ENCODE measurements around the gene MPZL1. TPM values are rescaled to one million over a fixed set of nuclear protein-coding genes. Genes with fewer than 3 reads are reported as not detected.
"Not testable (repeated sequence)": the region's sequence is repeated elsewhere in the genome, so short reads cannot be mapped to it uniquely, and the experiment has no call there.

Gene MPZL1
- total and polyA plus RNA-seq, 9 donors: 60.6 to 112 (median 75.4) TPM

DNA sequence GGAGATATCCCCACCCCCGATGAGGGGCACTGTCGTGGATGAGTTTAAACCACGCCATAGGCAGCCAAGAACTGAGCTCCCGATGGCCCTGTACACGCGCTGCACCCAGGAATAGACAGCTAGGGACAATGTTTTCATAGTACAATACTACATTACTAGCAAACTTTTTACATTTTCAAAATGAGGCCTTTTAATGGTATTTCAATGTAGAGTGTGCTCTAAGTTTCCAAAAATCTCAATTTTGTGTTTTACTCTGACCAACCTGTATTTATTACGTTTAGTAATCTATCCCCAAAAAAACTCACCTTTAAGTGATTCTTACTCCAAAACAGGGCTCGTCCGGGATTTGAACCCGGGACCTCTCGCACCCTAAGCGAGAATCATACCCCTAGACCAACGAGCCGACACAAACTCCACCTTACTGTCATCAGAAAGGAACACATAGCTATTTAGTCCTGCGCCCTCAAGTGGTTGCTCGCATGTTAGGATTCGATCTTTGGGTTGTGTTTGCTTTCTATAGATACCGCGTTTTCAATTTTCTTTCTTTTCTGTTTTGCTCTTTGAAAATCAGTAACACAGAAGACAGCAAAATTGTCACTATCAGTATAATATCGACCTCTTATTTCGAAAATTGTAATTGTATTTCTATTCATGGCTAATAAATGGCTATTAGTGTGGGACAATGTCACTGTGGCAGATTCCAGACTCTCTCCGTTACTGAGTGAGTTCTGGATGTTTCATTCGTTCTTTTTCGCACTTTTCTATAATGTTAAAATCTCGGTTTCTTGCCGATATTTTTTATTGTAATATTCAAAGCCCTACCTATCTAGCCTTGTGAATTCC is 6.4 kb upstream of the MPZL1 start:
- H3K27me3 ChIP-seq (ENCODE audit: control insufficient read depth, insufficient read depth, low read length): peaks cover 9% of the 10 kb centered on the region
- H3K4me3 ChIP-seq (ENCODE audit: low read length): peak overlapping the region; percentile 89
- H3K27ac ChIP-seq (ENCODE audit: low read length): peak overlapping the region; percentile 93
- DNase-seq: peak; percentile 95
- no peaks in the 10 kb centered on the region for H3K9me3 ChIP-seq (replicated peaks; ENCODE audit: control insufficient read depth, low read depth, low read length)
- no peaks in the 10 kb centered on the region for H3K36me3 ChIP-seq (ENCODE audit: control insufficient read depth, insufficient read depth, low read length)
- H3K4me1 ChIP-seq (ENCODE audit: control insufficient read depth, insufficient read depth, low read length): peaks cover 11% of the 10 kb centered on the region
- WGBS (ENCODE audit: insufficient coverage): 2% methylated on average over 9 of the region's 26 CpGs

DNA sequence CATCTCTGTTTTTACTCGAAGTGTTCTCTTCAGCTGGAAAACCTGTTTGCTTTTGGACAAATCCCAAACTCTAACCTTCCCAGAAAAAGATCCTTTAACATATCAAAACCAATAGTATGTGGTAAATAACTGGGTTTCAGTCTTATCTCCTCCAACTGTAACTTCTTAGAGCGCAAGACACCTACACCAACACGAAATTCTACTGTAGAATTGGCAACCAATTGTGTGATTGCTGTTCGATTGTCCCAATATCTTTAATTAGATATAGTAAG is 5.8 kb upstream of the MPZL1 start:
- peak; percentile 42 for DNase-seq
- no CpG with 5 or more reads among the region's 4 CpGs for WGBS (ENCODE audit: insufficient coverage)
- Histone ChIP-seq H3K4me1 (ENCODE audit: control insufficient read depth, insufficient read depth, low read length) (peaks cover 14% of the 10 kb centered on the region), H3K9me3 (replicated peaks; ENCODE audit: control insufficient read depth, low read depth, low read length) (no peaks in the 10 kb centered on the region), H3K36me3 (ENCODE audit: control insufficient read depth, insufficient read depth, low read length) (no peaks in the 10 kb centered on the region), H3K27me3 (ENCODE audit: control insufficient read depth, insufficient read depth, low read length) (peaks cover 9% of the 10 kb centered on the region), H3K4me3 (ENCODE audit: low read length) (peak overlapping the region; percentile 62), H3K27ac (ENCODE audit: low read length) (peak overlapping the region; percentile 64)

DNA sequence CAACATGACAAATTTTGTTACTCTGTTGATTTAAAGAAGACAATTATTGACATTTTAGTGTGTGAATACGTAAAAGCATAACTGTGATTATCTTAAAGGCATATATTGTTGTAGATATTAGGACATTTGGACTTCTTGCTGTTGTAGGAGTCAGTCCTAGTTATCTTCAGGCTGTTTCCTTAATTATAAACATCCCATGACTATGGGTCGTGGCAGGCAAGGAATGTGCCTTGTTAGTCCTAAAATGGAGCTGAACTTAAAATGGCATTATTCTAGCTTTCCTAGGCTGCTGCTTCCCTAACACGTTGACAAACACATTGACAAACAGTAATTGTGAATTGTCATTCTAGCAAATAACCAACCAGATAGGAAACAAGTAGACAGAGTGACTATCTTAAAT is 4.4 kb upstream of the MPZL1 start:
- peaks cover 20% of the 10 kb centered on the region for H3K4me1 ChIP-seq (ENCODE audit: control insufficient read depth, insufficient read depth, low read length)
- no CpG with 5 or more reads among the region's 3 CpGs for WGBS (ENCODE audit: insufficient coverage)
- no peak for DNase-seq
- H3K36me3 ChIP-seq (ENCODE audit: control insufficient read depth, insufficient read depth, low read length): no peaks in the 10 kb centered on the region
- H3K9me3 ChIP-seq (replicated peaks; ENCODE audit: control insufficient read depth, low read depth, low read length): no peaks in the 10 kb centered on the region
- H3K27ac ChIP-seq (ENCODE audit: low read length): no peak overlapping the region
- peaks cover 9% of the 10 kb centered on the region for H3K27me3 ChIP-seq (ENCODE audit: control insufficient read depth, insufficient read depth, low read length)
- H3K4me3 ChIP-seq (ENCODE audit: low read length): no peak overlapping the region

DNA sequence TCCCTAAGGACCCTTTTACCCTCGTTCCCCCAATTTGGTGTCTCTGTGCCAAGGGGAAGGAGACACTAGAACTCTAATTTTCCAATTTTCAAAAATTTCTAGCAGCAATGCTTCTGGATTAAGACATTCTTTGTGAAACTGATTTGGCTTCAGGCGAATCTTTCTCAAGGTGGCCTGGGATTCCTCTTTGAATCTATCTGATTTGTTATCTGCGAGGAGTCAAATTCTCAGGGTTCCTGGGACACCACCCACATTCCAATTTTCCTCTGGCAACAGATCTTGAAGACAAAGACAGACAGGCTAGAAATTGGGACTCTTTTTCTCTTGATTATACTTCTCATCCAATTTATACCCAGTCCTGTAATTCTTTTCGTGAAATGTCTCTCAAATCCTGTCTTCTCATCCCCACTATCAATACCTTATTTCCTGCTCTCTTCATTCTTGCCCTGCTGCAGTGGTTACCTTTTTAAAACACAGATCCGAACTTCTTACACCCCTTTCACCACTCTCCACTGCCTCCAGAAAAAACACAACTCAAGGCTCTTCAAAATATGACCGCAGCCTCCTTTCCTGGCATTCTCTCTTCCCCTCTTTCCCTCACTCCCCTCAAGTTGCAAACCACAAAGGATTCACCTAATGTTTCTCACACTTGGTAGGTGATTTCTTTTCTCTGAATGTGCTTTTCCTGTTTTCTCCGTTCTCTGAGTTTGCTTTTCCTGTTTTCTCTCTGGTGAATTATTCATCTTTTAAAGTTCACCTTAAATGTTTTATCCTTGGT is 2.7 kb upstream of the MPZL1 start:
- no peaks in the 10 kb centered on the region for H3K9me3 ChIP-seq (replicated peaks; ENCODE audit: control insufficient read depth, low read depth, low read length)
- H3K27ac ChIP-seq (ENCODE audit: low read length): no peak overlapping the region
- WGBS (ENCODE audit: insufficient coverage): 81% methylated on average over 3 of the region's 7 CpGs
- H3K4me1 ChIP-seq (ENCODE audit: control insufficient read depth, insufficient read depth, low read length): peaks cover 16% of the 10 kb centered on the region
- H3K4me3 ChIP-seq (ENCODE audit: low read length): no peak overlapping the region
- H3K36me3 ChIP-seq (ENCODE audit: control insufficient read depth, insufficient read depth, low read length): no peaks in the 10 kb centered on the region
- no peaks in the 10 kb centered on the region for H3K27me3 ChIP-seq (ENCODE audit: control insufficient read depth, insufficient read depth, low read length)
- DNase-seq: no peak

DNA sequence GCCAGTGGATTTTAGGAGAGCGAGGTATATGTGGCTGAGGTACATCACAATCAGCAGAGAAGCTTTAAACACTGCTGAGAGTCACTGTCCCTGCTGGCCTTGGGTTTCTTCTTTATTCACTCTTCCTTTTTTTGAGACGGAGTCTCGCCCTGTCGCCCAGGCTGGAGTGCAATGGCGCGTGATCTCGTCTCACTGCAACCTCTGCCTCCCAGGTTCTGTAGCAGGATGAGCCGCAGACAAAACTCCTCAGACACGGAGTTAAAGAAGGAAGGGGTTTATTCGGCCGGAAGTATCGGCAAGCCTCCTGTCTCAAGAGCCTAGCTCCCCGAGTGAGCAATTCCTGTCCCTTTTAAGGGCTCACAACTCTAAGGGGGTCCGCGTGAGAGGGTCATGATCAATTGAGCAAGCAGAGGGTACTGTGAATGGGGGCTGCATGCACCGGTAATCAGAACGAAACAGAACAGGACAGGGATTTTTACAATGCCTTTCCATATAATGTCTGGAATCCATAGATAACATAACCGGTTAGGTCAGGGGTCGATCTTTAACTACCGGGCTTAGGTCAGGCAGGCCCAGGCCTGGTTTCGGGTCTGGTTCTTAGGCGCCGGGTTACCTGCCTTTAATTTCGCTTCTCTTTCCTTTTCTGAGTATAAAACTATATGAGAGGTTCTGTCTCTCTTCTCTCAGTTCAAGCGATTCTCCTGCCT is 1.9 kb upstream of the MPZL1 start:
- not testable (repeated sequence) for H3K27ac ChIP-seq (ENCODE audit: low read length); H3K4me3 ChIP-seq (ENCODE audit: low read length); H3K9me3 ChIP-seq (replicated peaks; ENCODE audit: control insufficient read depth, low read depth, low read length); H3K27me3 ChIP-seq (ENCODE audit: control insufficient read depth, insufficient read depth, low read length); DNase-seq; H3K36me3 ChIP-seq (ENCODE audit: control insufficient read depth, insufficient read depth, low read length)
- H3K4me1 ChIP-seq (ENCODE audit: control insufficient read depth, insufficient read depth, low read length): peaks cover 16% of the 10 kb centered on the region
- 90% methylated on average over 11 of the region's 25 CpGs for WGBS (ENCODE audit: insufficient coverage)

DNA sequence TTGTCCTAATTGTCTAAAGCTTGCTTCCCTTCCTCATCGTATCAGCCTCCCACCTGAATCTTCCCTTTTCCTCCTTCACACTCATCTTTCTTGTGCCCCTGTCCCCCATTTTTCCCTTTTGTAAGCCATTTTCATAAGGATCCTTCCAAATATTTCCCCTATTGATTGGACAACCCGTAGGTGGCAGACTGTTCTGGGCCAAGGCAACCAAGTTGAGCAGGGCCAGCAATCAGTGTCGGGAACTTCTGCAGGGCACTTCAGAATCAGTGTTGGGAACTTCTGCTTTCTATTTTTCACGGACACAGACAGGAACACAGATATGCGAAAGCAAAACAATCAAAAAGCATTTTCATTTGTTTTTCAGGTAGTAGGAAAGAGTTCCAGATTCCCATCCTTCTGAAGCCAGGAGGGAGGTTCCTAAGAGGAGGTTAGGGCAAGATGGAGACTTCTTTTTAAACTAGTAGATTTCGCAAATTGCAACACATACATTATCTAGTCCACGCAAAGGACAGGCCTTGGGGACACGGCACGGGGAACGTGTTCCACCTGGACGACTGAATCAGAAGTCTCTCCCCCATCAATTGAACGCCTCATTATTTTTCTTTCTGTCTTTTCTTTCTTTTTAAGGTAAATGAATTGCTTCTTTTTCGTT is 691 bp upstream of the MPZL1 start:
- Histone ChIP-seq H3K36me3 (ENCODE audit: control insufficient read depth, insufficient read depth, low read length) (no peaks in the 10 kb centered on the region), H3K27me3 (ENCODE audit: control insufficient read depth, insufficient read depth, low read length) (no peaks in the 10 kb centered on the region), H3K9me3 (replicated peaks; ENCODE audit: control insufficient read depth, low read depth, low read length) (no peaks in the 10 kb centered on the region), H3K4me1 (ENCODE audit: control insufficient read depth, insufficient read depth, low read length) (peaks cover 15% of the 10 kb centered on the region), H3K4me3 (ENCODE audit: low read length) (peak overlapping the region; percentile 72), H3K27ac (ENCODE audit: low read length) (peak overlapping the region; percentile 94)
- 20% methylated on average over 4 of the region's 13 CpGs for WGBS (ENCODE audit: insufficient coverage)
- peak; percentile 72 for DNase-seq

DNA sequence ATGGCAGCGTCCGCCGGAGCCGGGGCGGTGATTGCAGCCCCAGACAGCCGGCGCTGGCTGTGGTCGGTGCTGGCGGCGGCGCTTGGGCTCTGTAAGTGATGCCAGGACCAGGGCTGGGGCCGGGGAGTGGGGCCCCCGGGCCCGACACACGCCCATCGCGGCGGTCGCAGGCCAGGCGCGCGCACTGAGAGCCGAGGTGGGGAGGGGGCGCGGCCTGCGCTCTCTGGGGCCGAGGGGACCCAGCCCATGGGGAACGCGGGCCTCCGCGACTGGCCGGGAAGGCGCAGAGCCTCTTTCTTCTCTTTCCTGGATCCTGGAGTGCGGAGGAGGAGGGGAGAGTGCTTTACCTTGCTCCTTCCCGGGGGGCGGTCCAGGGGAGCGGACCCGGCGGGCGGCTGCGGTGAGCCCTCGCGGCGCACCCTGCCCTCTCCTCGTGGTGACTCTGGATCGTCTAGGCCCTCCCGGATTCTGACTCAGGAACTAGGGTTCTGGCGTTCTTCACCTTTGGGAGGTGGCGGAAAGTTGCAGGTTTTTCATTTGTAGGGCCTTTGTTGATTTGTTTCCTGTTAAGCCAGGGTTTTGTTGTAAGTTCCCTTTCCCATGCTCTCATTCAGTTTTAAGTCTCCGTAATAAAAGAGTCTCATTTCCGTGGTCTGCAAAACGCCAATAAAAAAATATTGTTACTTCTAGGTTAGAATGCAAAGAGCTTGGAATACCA is 529 bp downstream of the MPZL1 start:
- H3K27me3 ChIP-seq (ENCODE audit: control insufficient read depth, insufficient read depth, low read length): no peaks in the 10 kb centered on the region
- peak; percentile 47 for DNase-seq
- peak overlapping the region; percentile 72 for H3K4me3 ChIP-seq (ENCODE audit: low read length)
- no peaks in the 10 kb centered on the region for H3K9me3 ChIP-seq (replicated peaks; ENCODE audit: control insufficient read depth, low read depth, low read length)
- H3K4me1 ChIP-seq (ENCODE audit: control insufficient read depth, insufficient read depth, low read length): peaks cover 16% of the 10 kb centered on the region
- WGBS (ENCODE audit: insufficient coverage): under 1% methylated on average over 45 of the region's 52 CpGs
- H3K36me3 ChIP-seq (ENCODE audit: control insufficient read depth, insufficient read depth, low read length): no peaks in the 10 kb centered on the region
- peak overlapping the region; percentile 68 for H3K27ac ChIP-seq (ENCODE audit: low read length)

DNA sequence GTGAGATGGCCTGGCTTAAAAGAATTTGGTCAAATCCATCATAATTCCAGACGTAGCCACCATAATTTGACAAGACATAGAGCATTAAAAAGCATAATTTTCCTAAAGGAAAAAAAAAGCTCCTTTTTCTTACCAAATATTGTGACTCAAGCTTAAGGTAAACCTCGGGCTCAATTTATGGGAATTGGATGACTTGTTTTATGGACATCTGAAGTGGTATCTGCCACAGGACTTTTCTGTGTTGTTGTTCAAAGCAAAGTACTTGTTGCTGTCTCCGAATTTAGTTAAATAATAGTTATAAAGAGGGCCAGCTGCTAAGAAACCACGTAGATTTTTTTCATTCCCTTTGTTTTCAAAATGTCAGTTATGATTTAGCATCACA is 1.1 kb downstream of the MPZL1 start:
- H3K9me3 ChIP-seq (replicated peaks; ENCODE audit: control insufficient read depth, low read depth, low read length): no peaks in the 10 kb centered on the region
- WGBS (ENCODE audit: insufficient coverage): no CpG with 5 or more reads among the region's 4 CpGs
- no peak for DNase-seq
- H3K4me3 ChIP-seq (ENCODE audit: low read length): peak overlapping the region; percentile 72
- no peaks in the 10 kb centered on the region for H3K27me3 ChIP-seq (ENCODE audit: control insufficient read depth, insufficient read depth, low read length)
- peaks cover 16% of the 10 kb centered on the region for H3K4me1 ChIP-seq (ENCODE audit: control insufficient read depth, insufficient read depth, low read length)
- peak overlapping the region; percentile 45 for H3K27ac ChIP-seq (ENCODE audit: low read length)
- no peaks in the 10 kb centered on the region for H3K36me3 ChIP-seq (ENCODE audit: control insufficient read depth, insufficient read depth, low read length)

DNA sequence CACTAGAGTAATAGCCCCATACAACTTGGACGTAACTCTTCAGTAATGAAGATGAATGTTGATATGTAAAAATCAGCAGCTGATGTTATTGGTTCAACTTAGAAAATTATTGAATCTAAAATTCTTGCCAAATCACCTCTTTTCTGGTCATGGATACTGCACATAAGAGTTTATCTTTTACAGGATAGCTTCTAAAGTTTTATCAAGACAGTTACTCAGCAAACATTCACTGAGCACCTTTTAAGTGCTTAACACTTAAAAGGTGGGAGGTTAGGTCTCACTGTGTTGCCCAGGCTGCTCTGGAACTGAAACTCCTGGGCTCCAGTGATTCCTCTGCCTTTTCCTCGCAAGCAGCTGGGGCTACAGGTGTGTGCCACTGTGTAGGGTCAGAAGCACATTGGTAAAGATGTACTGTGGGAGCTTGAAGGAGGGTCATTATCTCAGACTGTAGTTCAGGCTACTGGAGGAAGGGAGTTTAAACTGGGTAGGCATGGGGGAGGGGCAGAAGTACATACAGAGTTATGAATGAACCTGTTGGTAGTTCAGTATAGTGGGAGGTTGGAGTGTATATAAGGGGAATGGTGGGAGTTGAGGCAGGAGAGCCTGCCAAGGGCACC is 2.0 kb downstream of the MPZL1 start:
- DNase-seq: no peak
- H3K9me3 ChIP-seq (replicated peaks; ENCODE audit: control insufficient read depth, low read depth, low read length): no peaks in the 10 kb centered on the region
- no peak overlapping the region for H3K27ac ChIP-seq (ENCODE audit: low read length)
- peaks cover 2% of the 10 kb centered on the region for H3K36me3 ChIP-seq (ENCODE audit: control insufficient read depth, insufficient read depth, low read length)
- WGBS (ENCODE audit: insufficient coverage): 80% methylated on average over 1 of the region's 2 CpGs
- no peak overlapping the region for H3K4me3 ChIP-seq (ENCODE audit: low read length)
- no peaks in the 10 kb centered on the region for H3K27me3 ChIP-seq (ENCODE audit: control insufficient read depth, insufficient read depth, low read length)
- peaks cover 16% of the 10 kb centered on the region for H3K4me1 ChIP-seq (ENCODE audit: control insufficient read depth, insufficient read depth, low read length)
